Small intestine (tissue), 7 donors: Measurements from ENCODE around the gene COL7A1. TPM values are rescaled to one million over a fixed set of nuclear protein-coding genes. Genes with fewer than 3 reads are reported as not detected.

Source experiments
- DNase-seq, 2 donors: peaks; one replicate each; pipeline versions ENCODE4 v3.0.0 to v3.0.0-alpha.2; 2013
- FAIRE-seq: peaks from 2 replicates; lab custom pipeline; 2012; peaks lifted over from hg19 to GRCh38; lab: Jason Lieb, UNC
- H3K27ac ChIP-seq, 3 donors: one replicate each; pipeline ENCODE4 v1.5.1; 2013; ENCODE audit warnings: low read length in 2 of 3, mild to moderate bottlenecking in 2 of 3, control low read depth in 1 of 3, inconsistent platforms in 1 of 3, low read depth in 1 of 3, moderate library complexity in 1 of 3
- H3K27me3 ChIP-seq, 3 donors: one replicate each; pipeline ENCODE4 v1.6.1; 2013; ENCODE audit warnings: low read length in 3 of 3, inconsistent platforms in 1 of 3; ENCODE audit not compliant: control insufficient read depth in 3 of 3, insufficient read depth in 3 of 3
- H3K36me3 ChIP-seq, 3 donors: one replicate each; pipeline ENCODE4 v1.6.1; 2013; ENCODE audit warnings: low read length in 3 of 3, inconsistent platforms in 1 of 3, low read depth in 1 of 3, mild to moderate bottlenecking in 1 of 3, moderate library complexity in 1 of 3; ENCODE audit not compliant: control insufficient read depth in 3 of 3, insufficient read depth in 2 of 3
- H3K4me1 ChIP-seq, 3 donors: one replicate each; pipeline ENCODE4 v1.6.1; 2013; ENCODE audit warnings: low read length in 2 of 3, inconsistent platforms in 1 of 3, low read depth in 1 of 3, mild to moderate bottlenecking in 1 of 3, moderate library complexity in 1 of 3; ENCODE audit not compliant: control insufficient read depth in 3 of 3, insufficient read depth in 2 of 3
- H3K4me3 ChIP-seq, 3 donors: one replicate each; pipeline ENCODE4 v1.5.1; 2013; ENCODE audit warnings: low read length in 3 of 3, control low read depth in 1 of 3, inconsistent platforms in 1 of 3, low read depth in 1 of 3, mild to moderate bottlenecking in 1 of 3, moderate library complexity in 1 of 3
- H3K9me3 ChIP-seq, 2 donors: one replicate each; pipeline ENCODE4 v1.6.1; 2013; ENCODE audit warnings: low read depth in 1 of 2, low read length in 1 of 2; ENCODE audit not compliant: control insufficient read depth in 2 of 2, insufficient read depth in 1 of 2
- WGBS, 3 donors: extraction: QIAGEN DNeasy Blood & Tissue Kit; methylation state at CpG; one replicate each; pipeline ENCODE4 v1.1.7; 2013; 5-methylcytosine and 5-hydroxymethylcytosine counted together
- polyA plus RNA-seq, 4 donors: library from polyadenylated mRNA; stranded (reverse) in 3 of 4; unstranded in 1 of 4; fragments of 200-250 nt in 3 of 4; fragments of 120-200 nt in 1 of 4; gene quantifications; one replicate each; pipeline versions ENCODE4 v1.2.1 to v1.2.3, GENCODE V29; 2013
- donor health status: healthy with polysubstance abuse.
- donor health status: control.
- donor health status: control.
- donor health status: Bipolar disorder and iron deficiency.
- donor health status: healthy.

COL7A1 gene
- polyA plus RNA-seq, 4 donors: 8.0 to 120 (median 19.3) TPM

DNA sequence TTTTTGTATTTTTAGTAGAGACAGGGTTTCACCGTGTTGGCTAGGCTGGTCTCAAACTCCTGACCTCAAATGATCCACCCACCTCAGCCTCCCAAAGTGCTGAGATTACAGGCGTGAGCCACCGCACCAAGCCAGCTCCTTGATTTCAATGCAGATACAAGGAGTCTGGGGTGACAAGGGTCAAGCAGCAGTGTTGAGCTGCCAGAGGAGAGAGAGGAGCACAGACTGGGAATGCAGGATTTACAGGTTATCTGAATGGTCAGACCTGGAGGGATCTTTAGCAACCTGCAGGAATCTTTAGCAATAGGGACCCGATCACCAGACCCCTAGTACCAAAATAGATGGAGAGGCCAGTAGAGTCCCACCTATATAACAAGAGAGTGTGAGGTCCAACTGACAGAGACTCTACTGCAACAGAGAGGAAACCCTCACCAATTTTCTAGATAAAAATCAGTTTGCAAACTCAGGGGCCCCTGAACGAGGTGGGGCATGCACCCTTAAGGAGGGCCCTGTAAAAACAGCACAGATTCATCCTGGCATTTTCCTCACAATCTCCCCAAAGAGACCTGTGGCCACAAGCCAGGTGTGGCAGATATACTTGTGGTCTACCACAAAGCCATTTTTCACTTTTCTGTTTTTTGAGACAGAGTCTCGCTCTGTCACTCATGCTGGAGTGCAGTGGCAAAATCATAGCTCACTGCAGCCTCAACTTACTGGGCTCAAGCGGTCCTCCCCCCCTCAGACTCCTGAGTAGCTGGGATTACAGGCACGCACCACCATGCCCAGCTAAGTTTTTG lies 80.5 kb downstream of the COL7A1 start:
- Histone ChIP-seq H3K4me1 (no peaks in the 10 kb centered on the region), H3K27me3 (no peaks in the 10 kb centered on the region), H3K27ac (no peak overlapping the region), H3K4me3 (no peak overlapping the region), H3K9me3 (no peaks in the 10 kb centered on the region), H3K36me3 (peaks cover 0 to 19% (median 3%) of the 10 kb centered on the region in 3 donors)
- FAIRE-seq: no peak
- DNase-seq: no peak
- WGBS, 3 donors: 75 to 83% (median 80%) methylated on average over 8 of the region's 8 CpGs

Other genes starting within 250 kb of the COL7A1 start
- gene FBXW12, start 223.1 kb downstream of the COL7A1 start, polyA plus RNA-seq: under 1 TPM in 1 of 4 donors, not detected in 3; 0.16 TPM
- gene PLXNB1, start 165.2 kb downstream of the COL7A1 start, polyA plus RNA-seq: 100 to 1,000 TPM in 1 of 4 donors, 10 to 100 TPM in 3; 56.5 to 129 (median 60.4) TPM
- 10 to 100 TPM; 11.1 to 22.6 (median 21.7) TPM for gene CCDC51, start 155.2 kb downstream of the COL7A1 start, polyA plus RNA-seq
- 100 to 1,000 TPM; 292 to 744 (median 524) TPM for gene TMA7, start 155.1 kb downstream of the COL7A1 start, polyA plus RNA-seq
- 1 to 10 TPM; 1.1 to 6.8 (median 3.2) TPM for gene ATRIP, start 148.6 kb downstream of the COL7A1 start, polyA plus RNA-seq
- 100 to 1,000 TPM in 2 of 4 donors, 10 to 100 TPM in 2; 68.2 to 220 (median 106) TPM for gene SHISA5, start 91.2 kb downstream of the COL7A1 start, polyA plus RNA-seq
- gene PFKFB4, start 38.5 kb downstream of the COL7A1 start, polyA plus RNA-seq: 10 to 100 TPM; 11.3 to 44.5 (median 19.1) TPM
- gene UCN2, start 31.5 kb downstream of the COL7A1 start, polyA plus RNA-seq: under 1 TPM in 2 of 4 donors, not detected in 2; 0.13 to 0.65 TPM
- gene UQCRC1, start 14.3 kb upstream of the COL7A1 start, polyA plus RNA-seq: 100 to 1,000 TPM; 291 to 692 (median 452) TPM
- under 1 TPM in 2 of 4 donors, not detected in 2; 0.21 to 0.24 TPM for gene TMEM89, start 26.4 kb upstream of the COL7A1 start, polyA plus RNA-seq
- gene SLC26A6, start 40.1 kb upstream of the COL7A1 start, polyA plus RNA-seq: 10 to 100 TPM; 14.3 to 74.0 (median 30.4) TPM
- 1 to 10 TPM in 2 of 4 donors, under 1 TPM in 2; 0.27 to 2.8 (median 1.1) TPM for gene CELSR3, start 67.6 kb upstream of the COL7A1 start, polyA plus RNA-seq
- gene NCKIPSD, start 90.6 kb upstream of the COL7A1 start, polyA plus RNA-seq: 10 to 100 TPM in 3 of 4 donors, 1 to 10 TPM in 1; 8.9 to 16.7 (median 14.5) TPM
- gene IP6K2, start 121.9 kb upstream of the COL7A1 start, polyA plus RNA-seq: 100 to 1,000 TPM in 2 of 4 donors, 10 to 100 TPM in 2; 79.5 to 167 (median 108) TPM